SJCRH30 (cell line): Measurements from ENCODE around the gene MGRN1. TPM values are rescaled to one million over a fixed set of nuclear protein-coding genes. Genes with fewer than 3 reads are reported as not detected.

Experiments used
- DNase-seq, 2 experiments: peaks; one replicate each; pipeline ENCODE4 v3.0.0-alpha.2; 2015 to 2020
- H3K27ac ChIP-seq: fragments of 250-450 bp; sonication (Bioruptor Pico); 2 replicates; pipeline ENCODE4 v1.5.1; 2020; ENCODE audit warnings: mild to moderate bottlenecking, moderate library complexity
- H3K27me3 ChIP-seq: fragments of 250-450 bp; sonication (Bioruptor Pico); 2 replicates; pipeline ENCODE4 v1.5.1; 2020; ENCODE audit warnings: mild to moderate bottlenecking, moderate library complexity
- H3K36me3 ChIP-seq: fragments of 250-450 bp; sonication (Bioruptor Pico); 2 replicates; pipeline ENCODE4 v1.5.1; 2020; ENCODE audit warnings: mild to moderate bottlenecking, moderate library complexity
- H3K4me1 ChIP-seq: fragments of 250-450 bp; sonication (Bioruptor Pico); 2 replicates; pipeline ENCODE4 v1.5.1; 2020; ENCODE audit warnings: mild to moderate bottlenecking, moderate library complexity
- H3K4me3 ChIP-seq: fragments of 250-450 bp; sonication (Bioruptor Pico); 2 replicates; pipeline ENCODE4 v1.5.1; 2020; ENCODE audit warnings: mild to moderate bottlenecking, moderate library complexity
- H3K9me3 ChIP-seq: fragments of 250-450 bp; sonication (Bioruptor Pico); replicated peaks from 2 replicates; pipeline ENCODE4 v1.5.1; 2020; ENCODE audit warnings: mild to moderate bottlenecking, moderate library complexity
- total RNA-seq: library from RNA; depleted of rRNA; stranded (reverse); fragments of >200 nt; shearing (Covaris generic); gene quantifications from 2 replicates; pipeline ENCODE4 v1.2.3, GENCODE V29; 2014

The MGRN1 gene
- total RNA-seq, 1 experiment from 2014 or later, result 13.8 TPM

DNA sequence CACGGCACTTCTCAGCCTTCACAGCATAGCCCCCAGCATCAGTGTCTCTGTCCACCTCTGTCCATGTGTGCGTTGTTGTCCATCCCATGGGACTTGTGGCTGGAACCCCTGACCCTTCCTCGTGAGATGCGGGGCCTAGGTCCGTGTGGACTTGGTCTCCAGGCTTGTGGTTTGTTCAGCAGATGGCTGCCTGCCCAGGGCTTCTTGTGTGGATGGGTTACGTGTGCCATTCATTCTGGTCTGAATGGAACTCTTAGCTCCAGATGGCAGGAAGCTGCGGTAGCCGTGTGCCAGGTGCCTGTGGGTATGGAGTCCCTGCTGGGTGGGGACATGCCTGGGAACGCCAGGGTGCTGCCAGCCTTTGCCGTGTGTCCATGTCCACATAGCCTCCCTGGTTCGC lies 37.0 kb downstream of the MGRN1 start:
- no peak for DNase-seq
- Histone ChIP-seq H3K4me1 (no peaks in the 10 kb centered on the region), H3K36me3 (no peaks in the 10 kb centered on the region; the same call in 1 of the 2 replicates), H3K9me3 (no peaks in the 10 kb centered on the region), H3K4me3 (no peak overlapping the region), H3K27me3 (no peaks in the 10 kb centered on the region), H3K27ac (no peak overlapping the region)

DNA sequence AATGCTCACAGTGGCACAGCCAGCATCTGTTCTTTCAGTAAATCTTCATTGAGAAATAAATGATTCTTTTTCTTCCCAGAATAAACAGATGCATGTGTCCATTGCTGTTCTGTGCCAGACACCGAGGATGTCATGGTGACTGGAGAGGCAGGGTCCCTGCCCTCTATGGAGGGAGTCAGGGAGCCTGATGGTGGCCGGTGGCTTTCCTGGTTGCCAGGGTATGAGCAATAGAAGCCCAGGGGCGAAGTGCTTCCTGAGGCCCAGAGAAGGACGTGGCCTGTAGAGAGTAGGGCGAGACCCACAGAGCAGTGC lies 38.8 kb downstream of the MGRN1 start:
- no peak overlapping the region for H3K4me3 ChIP-seq
- H3K27ac ChIP-seq, result no peak overlapping the region
- peaks cover 4% of the 10 kb centered on the region for H3K36me3 ChIP-seq
- H3K9me3 ChIP-seq, result no peaks in the 10 kb centered on the region
- H3K4me1 ChIP-seq, result no peaks in the 10 kb centered on the region
- no peak for DNase-seq
- H3K27me3 ChIP-seq, result no peaks in the 10 kb centered on the region

DNA sequence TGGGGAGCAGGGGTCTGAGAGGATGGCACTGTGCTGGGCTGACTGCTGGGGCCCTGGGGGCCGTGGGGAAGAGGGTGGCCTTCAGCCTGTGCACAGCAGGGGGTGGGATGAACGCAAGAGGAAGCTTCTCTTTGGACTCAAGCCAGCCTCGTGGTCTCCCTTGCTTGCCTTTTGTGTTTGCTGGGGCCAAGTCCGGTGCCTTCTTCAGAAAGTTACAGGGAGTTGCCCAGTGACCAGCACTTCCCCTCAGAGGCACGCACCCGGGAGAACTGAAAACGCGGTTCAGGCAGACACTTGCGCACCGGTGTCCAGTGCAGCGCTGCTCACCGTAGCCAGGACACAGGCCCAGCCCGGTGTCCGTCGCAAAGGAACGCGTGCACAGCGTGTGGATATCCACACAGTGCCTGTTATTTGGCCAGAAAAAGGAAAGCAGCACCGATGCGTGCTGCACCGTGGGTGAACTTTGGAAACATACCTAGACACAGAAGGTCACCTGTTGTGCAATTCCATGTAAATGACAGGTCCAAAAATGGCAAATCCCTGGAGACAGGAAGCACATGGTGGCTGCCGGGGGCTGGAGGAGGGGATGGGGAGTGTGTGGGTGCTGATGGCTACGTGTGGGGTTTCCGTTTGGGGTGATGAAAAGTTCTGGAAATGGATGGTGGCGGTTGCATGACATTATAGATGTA lies 39.3 kb downstream of the MGRN1 start:
- no peak overlapping the region for H3K4me3 ChIP-seq
- DNase-seq, result no peak
- H3K4me1 ChIP-seq, result no peaks in the 10 kb centered on the region
- H3K36me3 ChIP-seq, result peaks cover 5% of the 10 kb centered on the region
- no peak overlapping the region for H3K27ac ChIP-seq
- no peaks in the 10 kb centered on the region for H3K27me3 ChIP-seq
- H3K9me3 ChIP-seq, result no peaks in the 10 kb centered on the region

DNA sequence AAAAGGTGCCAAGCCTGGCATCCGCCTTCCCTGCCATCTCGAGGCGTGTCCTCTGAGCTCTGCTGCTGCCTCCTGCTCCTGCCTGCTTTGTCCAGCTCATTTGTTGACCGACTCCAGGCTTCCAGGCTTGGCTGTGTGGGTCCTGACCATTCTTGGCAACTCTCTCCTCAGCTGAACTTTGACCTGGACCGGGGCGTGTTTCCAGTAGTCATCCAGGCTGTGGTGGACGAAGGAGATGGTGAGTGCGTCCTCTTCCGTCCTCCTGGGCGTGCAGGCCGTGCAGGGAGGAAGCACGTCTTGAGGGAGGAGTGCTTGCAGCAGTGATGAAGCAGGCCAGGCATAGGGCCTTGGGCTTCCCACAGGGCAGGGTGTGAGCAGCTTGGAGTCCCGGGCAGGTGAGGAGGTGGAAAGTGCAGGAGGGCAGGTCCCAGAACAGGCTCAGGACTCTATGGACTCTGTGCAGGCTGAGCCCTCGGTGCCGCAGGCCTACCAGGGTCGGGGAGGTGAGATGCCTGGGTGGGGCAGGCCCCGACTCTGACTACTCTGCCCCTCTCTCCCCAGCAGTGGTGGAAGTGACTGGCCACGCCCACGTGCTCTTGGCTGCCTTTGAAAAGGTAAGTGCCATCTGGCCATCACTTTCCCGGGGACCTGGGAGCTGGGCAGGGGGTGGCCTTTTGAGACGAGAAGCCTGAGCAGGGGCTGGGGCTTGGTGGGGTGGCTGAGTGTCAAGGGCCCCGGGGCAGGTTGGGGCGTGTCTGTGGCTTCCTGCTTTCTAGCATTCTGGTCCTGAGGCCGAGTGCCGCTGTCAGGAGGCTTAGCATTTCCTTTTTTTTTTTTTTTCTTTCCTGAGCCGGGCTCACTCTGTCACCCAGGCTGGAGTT lies 40.2 kb downstream of the MGRN1 start:
- no peaks in the 10 kb centered on the region for H3K27me3 ChIP-seq
- no peaks in the 10 kb centered on the region for H3K4me1 ChIP-seq
- no peak overlapping the region for H3K27ac ChIP-seq
- peaks cover 5% of the 10 kb centered on the region for H3K36me3 ChIP-seq
- DNase-seq, result no peak
- H3K9me3 ChIP-seq, result no peaks in the 10 kb centered on the region
- no peak overlapping the region for H3K4me3 ChIP-seq

DNA sequence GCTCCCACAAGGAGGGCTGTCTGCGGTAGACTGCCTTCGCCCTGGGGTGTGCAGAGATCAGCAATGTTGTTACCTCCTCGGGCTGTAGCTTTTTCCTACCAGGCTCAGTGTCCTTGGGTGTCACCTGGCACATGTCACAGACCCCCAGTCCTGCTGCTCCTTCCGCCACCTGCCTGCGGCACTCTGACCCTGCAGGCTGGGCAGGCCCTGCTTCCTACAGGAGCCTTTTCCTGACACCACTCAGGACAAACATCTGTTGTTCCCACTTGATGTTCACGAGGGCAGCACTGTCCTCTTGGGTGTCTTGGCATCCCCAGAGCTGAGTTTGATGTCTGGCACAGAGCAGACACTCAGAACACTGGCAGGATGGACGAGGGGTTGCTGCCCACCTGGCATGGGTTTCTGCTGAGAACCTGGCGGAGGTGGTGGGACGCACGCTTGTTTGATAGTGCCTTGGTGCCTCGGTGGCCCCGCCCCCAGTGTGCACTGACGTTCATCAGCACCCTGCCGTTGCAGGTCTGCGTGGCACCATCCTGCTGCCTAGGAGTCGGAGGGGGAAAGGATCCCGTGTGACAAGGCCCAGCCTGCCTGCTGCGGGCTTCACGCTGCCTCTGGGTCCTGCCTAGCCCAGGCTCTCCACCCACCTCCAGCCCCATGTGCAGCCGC lies 42.0 kb downstream of the MGRN1 start:
- DNase-seq, result no peak
- H3K27me3 ChIP-seq, result no peaks in the 10 kb centered on the region
- peaks cover 5% of the 10 kb centered on the region for H3K36me3 ChIP-seq
- H3K4me1 ChIP-seq, result no peaks in the 10 kb centered on the region
- no peak overlapping the region for H3K4me3 ChIP-seq
- H3K9me3 ChIP-seq, result no peaks in the 10 kb centered on the region
- H3K27ac ChIP-seq, result no peak overlapping the region

DNA sequence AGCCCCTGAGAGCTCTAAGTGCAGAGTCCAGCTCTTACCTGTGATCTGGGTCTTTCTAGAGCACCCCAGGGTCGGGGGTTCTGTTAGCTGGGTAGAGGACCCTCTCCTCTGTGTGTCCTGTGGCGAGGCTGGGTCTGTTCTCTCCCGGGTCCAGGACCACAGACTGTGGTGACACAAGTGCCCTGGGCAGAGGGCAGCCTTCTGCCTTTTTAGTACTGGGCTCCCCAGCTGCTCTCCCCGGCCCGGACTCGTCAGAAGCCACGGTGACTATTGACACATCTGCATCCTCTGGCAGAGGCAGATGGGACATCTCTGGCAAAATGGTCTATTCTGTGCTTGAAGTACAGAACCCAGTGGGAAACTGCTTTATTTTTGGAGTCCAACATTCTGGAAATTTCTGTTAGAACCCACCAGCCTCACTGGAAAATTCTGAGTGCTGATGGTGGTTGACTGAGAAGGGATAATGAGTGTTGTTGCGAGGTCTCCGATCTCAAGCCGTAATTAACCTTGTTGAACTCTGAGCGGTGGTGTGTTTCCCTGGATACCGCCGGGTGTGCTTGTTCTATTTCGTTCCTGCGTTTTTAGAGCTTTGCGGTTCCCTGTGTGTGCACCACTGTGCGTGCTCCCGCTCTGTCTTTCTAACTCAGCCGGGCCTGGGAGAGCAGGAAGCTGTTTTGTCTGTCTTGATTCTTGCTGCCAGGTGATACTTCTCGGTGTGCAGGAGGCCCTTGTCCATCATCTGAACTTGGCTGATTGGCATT lies 42.8 kb downstream of the MGRN1 start:
- Histone ChIP-seq H3K27me3 (no peaks in the 10 kb centered on the region), H3K27ac (no peak overlapping the region), H3K36me3 (peaks cover 5% of the 10 kb centered on the region), H3K4me1 (no peaks in the 10 kb centered on the region), H3K4me3 (no peak overlapping the region), H3K9me3 (no peaks in the 10 kb centered on the region)
- DNase-seq, result no peak

DNA sequence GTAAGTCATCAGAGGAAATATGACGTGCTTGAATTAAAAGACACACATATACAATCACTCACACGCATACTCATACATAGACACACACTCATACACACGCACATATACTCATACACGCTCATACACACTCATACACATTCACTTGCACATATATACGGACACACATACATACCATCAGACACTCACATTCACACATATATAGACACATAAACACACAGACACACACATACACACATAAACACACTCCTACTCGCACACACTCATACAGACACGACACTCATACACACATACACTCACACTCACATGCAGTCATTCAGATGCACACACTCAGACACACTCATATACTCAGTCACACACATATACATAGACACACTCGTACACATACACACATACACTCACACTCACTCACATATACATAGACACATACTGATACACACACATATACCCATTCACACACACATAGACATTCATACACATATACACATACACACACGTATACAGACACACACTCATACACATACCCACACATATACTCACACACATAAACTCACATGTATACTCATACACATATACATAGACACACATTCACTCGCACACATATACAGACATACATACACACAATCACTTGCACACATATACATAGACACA lies 43.8 kb downstream of the MGRN1 start:
- no peak for DNase-seq
- Histone ChIP-seq H3K27ac (no peak overlapping the region), H3K4me3 (no peak overlapping the region), H3K4me1 (no peaks in the 10 kb centered on the region), H3K9me3 (no peaks in the 10 kb centered on the region), H3K36me3 (peaks cover 5% of the 10 kb centered on the region), H3K27me3 (no peaks in the 10 kb centered on the region)

DNA sequence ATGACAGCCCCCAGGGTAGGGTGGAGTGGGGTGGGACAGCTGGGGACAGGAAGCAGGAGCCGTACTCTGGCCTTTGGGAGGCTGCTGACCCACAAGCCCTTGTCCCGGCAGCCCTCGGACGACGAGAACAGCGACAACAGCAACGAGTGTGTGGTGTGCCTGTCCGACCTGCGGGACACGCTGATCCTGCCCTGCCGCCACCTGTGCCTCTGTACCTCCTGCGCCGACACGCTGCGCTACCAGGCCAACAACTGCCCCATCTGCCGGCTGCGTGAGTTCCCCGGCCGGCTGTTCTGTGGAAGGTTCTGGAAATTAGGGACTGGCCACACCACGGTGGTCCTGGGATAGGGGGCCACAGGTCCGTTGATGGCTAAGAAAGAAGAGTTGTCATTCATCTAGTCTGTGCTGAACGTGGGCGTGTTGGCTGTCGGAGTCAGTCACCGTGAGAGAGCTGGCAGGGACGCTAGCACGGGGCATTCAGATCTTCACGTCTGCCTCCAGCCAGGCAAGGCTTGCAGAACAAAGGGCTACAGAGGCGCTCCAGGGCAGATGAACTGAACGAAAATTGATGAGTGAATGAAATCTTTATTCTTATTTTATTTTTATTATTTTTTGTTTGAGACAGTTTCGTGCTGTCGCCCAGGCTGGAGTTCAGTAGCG lies 48.9 kb downstream of the MGRN1 start:
- Histone ChIP-seq H3K4me1 (no peaks in the 10 kb centered on the region), H3K36me3 (0 out of 2 replicates have a peak, but pooled peaks cover under 1% of the 10 kb centered on the region), H3K27me3 (no peaks in the 10 kb centered on the region), H3K9me3 (no peaks in the 10 kb centered on the region), H3K4me3 (no peak overlapping the region), H3K27ac (no peak overlapping the region)
- DNase-seq, result no peak

DNA sequence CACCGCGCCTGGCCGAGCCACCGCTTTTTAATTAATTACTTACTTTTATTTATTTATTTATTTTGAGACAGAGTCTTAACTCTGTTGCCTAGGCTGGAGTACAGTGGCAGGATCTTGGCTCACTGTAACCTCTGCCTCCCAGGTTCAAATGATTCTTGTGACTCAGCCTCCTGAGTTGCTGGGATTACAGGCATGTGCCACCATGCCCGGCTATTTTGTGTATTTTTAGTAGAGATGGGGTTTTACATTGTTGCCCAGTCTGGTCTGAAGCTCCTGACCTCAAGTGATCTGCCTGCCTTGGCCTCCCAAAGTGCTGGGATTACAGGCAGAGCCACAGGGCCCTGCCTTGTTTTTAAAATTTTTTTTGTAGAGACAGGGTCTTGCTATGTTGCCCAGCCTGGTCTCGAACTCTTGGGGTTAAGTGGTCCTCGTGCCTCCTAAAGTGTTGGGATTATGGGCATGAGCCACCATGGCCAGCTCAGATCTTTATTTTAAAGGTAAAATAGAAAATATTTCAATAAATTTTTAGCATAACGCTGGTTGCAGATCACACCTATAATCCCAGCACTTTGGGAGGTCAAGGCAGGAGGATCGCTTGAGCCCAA lies 50.4 kb downstream of the MGRN1 start:
- H3K27ac ChIP-seq, result no peak overlapping the region
- H3K27me3 ChIP-seq, result no peaks in the 10 kb centered on the region
- H3K36me3 ChIP-seq, result no peaks in the 10 kb centered on the region
- DNase-seq, result no peak
- H3K9me3 ChIP-seq, result no peaks in the 10 kb centered on the region
- no peak overlapping the region for H3K4me3 ChIP-seq
- no peaks in the 10 kb centered on the region for H3K4me1 ChIP-seq

DNA sequence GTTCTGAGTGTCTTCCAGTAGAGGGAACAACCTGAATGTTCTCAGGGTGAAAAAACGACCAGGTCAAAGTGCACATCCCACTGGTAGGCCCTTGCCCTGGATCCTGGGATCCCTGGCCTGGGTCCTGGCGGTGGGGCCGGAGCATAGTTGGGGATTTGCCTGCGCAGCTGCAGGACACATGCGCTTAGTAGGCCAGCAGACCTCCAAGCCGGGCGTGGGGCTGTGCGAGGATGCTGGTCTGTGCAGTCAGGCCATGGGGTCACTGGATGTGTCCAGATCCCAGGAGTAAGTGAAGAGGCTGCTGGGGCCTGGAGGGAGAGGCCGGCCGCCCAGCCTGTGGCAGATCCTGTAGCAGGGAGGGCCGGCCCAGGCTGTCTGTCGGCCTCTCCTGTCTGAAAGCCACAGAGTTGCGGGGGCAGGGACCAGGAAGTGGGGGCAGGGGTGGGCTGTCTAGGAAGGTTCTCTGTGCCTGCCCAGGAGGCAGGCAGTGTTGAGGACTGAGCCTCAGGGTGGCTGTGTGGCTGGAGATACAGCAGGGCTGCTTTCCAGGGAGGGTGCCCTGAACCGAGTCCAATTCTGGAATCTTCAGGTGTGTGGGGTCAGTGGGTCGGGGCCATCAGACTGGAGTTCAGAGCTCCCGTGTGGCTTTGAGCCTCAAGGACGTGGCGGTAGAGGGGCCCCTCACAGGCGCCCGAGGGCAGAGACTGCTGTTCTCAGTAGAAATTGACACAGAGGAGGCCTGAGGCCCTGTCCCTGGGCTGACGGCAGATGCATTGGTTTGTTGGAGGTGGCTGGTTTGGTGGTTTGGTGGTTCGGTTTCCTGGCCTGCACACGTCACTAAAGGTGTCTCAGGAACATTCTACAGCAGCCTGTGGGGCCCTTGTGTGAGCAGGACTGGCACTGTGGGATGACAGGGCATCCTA lies 51.5 kb downstream of the MGRN1 start:
- H3K4me1 ChIP-seq, result no peaks in the 10 kb centered on the region
- H3K27me3 ChIP-seq, result no peaks in the 10 kb centered on the region
- no peak overlapping the region for H3K4me3 ChIP-seq
- no peaks in the 10 kb centered on the region for H3K9me3 ChIP-seq
- DNase-seq, result no peak
- H3K27ac ChIP-seq, result no peak overlapping the region
- H3K36me3 ChIP-seq, result no peaks in the 10 kb centered on the region

DNA sequence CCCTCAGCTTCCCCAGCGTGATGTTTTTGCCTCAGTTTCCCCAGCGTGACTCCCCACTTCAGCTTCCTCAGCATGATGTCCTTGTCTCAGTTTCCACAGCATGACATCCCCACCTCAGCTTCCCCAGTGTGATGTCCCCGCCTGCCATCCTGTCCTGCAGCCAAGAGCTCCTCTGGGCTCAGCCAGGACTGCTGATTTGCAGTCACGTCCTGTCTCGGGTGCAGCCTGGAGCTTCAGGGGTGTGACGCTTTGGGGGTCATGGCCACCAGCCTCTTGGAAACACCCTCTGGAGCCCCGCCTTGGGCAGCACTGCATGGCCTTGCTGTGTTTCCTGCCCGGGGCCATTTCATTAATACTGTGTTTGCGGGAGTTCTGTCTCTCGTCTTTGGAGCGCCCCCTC lies 52.2 kb downstream of the MGRN1 start:
- H3K36me3 ChIP-seq, result no peaks in the 10 kb centered on the region
- H3K4me1 ChIP-seq, result no peaks in the 10 kb centered on the region
- H3K27me3 ChIP-seq, result no peaks in the 10 kb centered on the region
- no peak overlapping the region for H3K27ac ChIP-seq
- DNase-seq, result no peak
- H3K4me3 ChIP-seq, result no peak overlapping the region
- H3K9me3 ChIP-seq, result no peaks in the 10 kb centered on the region

DNA sequence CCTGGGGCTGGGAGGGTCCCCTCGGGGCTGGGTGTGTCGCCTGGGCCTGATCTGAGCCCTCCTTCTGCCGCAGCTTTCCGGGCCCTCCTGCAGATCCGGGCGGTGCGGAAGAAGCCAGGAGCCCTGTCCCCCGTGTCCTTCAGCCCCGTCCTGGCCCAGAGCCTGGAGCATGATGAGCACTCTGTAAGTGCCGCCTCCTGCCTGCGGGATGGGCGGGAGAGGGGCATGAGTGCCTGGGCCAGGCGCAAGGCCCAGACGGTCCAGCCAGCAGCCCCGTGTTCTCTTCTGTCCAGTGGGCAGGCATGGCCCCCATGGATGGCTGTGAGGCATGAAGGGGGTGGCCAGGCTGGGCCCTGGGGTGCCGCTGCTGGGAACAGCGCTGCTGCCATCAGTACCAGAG lies 52.8 kb downstream of the MGRN1 start:
- Histone ChIP-seq H3K27me3 (no peaks in the 10 kb centered on the region), H3K4me1 (no peaks in the 10 kb centered on the region), H3K4me3 (no peak overlapping the region), H3K36me3 (no peaks in the 10 kb centered on the region), H3K9me3 (no peaks in the 10 kb centered on the region), H3K27ac (no peak overlapping the region)
- no peak for DNase-seq

DNA sequence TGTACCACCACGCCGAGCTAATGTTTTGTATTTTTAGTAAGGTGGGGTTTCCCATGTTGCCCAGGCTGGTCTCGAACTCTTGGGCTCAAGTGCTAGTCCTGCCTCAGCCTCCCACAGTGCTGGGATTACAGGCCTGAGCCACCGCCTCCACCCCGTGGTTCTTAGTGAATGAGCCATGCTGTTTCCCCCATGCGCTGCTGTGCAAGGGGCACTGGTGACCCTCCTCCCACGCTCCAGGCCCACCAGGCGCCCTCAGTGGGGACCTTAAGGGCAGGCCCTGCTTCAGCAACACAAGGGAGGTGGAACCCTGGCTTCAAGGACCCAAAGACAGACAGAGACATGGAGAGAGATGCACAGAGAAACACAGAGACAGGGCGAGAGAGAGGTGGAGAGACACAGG lies 53.4 kb downstream of the MGRN1 start:
- Histone ChIP-seq H3K27me3 (no peaks in the 10 kb centered on the region), H3K36me3 (no peaks in the 10 kb centered on the region)

More for the DNA sequence above, 53.4 kb downstream of the MGRN1 start:
- Histone ChIP-seq H3K9me3 (no peaks in the 10 kb centered on the region), H3K4me3 (no peak overlapping the region), H3K4me1 (no peaks in the 10 kb centered on the region), H3K27ac (no peak overlapping the region)
- DNase-seq, result no peak
